GM12878 (cell line): Measurements from ENCODE around the gene TEKT5.

Experiments
- IRF4 ChIP-seq: IDR thresholded peaks from 2 replicates; pipeline ENCODE4 v1.6.1; 2011; ENCODE audit warnings: low read depth, low read length
- POLR2AphosphoS2 ChIP-seq: IDR thresholded peaks from 2 replicates; pipeline ENCODE4 v1.6.1; 2011; ENCODE audit warnings: low read depth, mild to moderate bottlenecking, low read length, improper control_type of control experiment, moderate library complexity
- SUZ12 ChIP-seq: fragments of 200-600 bp; sonication (generic); IDR thresholded peaks from one replicate; pipeline ENCODE4 v1.6.1; 2018; ENCODE audit warnings: antibody characterized with exemption, mild to moderate bottlenecking; ENCODE audit not compliant: unreplicated experiment
- YY1 ChIP-seq: IDR thresholded peaks from 2 replicates; pipeline ENCODE4 v1.6.1; 2011; ENCODE audit warnings: low read depth, mild to moderate bottlenecking, low read length
- TF ChIP-seq, protein P1 (sequence below): IDR thresholded peaks from 2 replicates; pipeline ENCODE4 v1.6.1; 2012; ENCODE audit warnings: mild to moderate bottlenecking, low read depth, low read length
- TF ChIP-seq, protein P2 (sequence below), 3 experiments: IDR thresholded peaks in 2 of 3; conservative IDR thresholded peaks in 1 of 3; 2 replicates each; pipeline ENCODE4 v1.5.1; 2011; ENCODE audit warnings: low read depth in 3 of 3, low read length in 3 of 3, mild to moderate bottlenecking in 3 of 3, control low read depth in 2 of 3, moderate library complexity in 2 of 3, inconsistent platforms in 1 of 3, mixed read lengths in 1 of 3; ENCODE audit not compliant: control insufficient read depth in 2 of 3, insufficient read depth in 1 of 3; ENCODE audit errors: extremely low read depth in 1 of 3
- TF ChIP-seq, protein P3 (sequence below): fragments of 450-650 bp; IDR thresholded peaks from 2 replicates; pipeline ENCODE4 v1.6.1; 2016; ENCODE audit warnings: mild to moderate bottlenecking, moderate library complexity, borderline replicate concordance

DNA sequence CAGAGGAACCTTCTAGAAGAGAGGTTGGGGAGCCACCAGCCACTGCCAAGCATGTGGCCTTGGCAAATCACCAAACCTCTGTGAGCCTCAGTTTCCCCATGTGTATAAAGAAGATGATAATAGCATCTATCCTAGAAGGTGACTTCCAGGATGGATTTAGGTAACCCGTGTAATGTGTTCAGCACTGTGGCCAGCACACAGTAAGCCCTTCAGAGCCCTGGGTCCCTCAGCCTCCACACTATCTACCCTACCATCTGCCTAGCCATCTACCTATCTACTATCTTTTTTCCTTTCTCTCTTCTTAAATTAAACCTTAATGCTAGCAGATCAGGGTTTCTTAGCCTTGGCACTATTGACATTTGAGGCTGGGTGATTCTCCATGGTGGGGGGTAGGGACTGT is 33.0 kb downstream of the TEKT5 start:
- TF ChIP-seq, protein P1, sequence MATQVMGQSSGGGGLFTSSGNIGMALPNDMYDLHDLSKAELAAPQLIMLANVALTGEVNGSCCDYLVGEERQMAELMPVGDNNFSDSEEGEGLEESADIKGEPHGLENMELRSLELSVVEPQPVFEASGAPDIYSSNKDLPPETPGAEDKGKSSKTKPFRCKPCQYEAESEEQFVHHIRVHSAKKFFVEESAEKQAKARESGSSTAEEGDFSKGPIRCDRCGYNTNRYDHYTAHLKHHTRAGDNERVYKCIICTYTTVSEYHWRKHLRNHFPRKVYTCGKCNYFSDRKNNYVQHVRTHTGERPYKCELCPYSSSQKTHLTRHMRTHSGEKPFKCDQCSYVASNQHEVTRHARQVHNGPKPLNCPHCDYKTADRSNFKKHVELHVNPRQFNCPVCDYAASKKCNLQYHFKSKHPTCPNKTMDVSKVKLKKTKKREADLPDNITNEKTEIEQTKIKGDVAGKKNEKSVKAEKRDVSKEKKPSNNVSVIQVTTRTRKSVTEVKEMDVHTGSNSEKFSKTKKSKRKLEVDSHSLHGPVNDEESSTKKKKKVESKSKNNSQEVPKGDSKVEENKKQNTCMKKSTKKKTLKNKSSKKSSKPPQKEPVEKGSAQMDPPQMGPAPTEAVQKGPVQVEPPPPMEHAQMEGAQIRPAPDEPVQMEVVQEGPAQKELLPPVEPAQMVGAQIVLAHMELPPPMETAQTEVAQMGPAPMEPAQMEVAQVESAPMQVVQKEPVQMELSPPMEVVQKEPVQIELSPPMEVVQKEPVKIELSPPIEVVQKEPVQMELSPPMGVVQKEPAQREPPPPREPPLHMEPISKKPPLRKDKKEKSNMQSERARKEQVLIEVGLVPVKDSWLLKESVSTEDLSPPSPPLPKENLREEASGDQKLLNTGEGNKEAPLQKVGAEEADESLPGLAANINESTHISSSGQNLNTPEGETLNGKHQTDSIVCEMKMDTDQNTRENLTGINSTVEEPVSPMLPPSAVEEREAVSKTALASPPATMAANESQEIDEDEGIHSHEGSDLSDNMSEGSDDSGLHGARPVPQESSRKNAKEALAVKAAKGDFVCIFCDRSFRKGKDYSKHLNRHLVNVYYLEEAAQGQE, result peak; percentile 58; the same call in 1 of the 2 replicates
- TF ChIP-seq IRF4 (no peak), POLR2AphosphoS2 (no peak), SUZ12 (no peak), YY1 (no peak)
- TF ChIP-seq, protein P2, sequence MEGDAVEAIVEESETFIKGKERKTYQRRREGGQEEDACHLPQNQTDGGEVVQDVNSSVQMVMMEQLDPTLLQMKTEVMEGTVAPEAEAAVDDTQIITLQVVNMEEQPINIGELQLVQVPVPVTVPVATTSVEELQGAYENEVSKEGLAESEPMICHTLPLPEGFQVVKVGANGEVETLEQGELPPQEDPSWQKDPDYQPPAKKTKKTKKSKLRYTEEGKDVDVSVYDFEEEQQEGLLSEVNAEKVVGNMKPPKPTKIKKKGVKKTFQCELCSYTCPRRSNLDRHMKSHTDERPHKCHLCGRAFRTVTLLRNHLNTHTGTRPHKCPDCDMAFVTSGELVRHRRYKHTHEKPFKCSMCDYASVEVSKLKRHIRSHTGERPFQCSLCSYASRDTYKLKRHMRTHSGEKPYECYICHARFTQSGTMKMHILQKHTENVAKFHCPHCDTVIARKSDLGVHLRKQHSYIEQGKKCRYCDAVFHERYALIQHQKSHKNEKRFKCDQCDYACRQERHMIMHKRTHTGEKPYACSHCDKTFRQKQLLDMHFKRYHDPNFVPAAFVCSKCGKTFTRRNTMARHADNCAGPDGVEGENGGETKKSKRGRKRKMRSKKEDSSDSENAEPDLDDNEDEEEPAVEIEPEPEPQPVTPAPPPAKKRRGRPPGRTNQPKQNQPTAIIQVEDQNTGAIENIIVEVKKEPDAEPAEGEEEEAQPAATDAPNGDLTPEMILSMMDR (IDR thresholded peaks at IDR 0.05 in 2 of 3, conservative IDR thresholded peaks at IDR 0.05 in 1 of 3; ENCODE audit: control insufficient read depth in 2 of 3, extremely low read depth in 1 of 3, insufficient read depth in 1 of 3, low read depth in 3 of 3, low read length in 3 of 3), result no peak
- TF ChIP-seq, protein P3, sequence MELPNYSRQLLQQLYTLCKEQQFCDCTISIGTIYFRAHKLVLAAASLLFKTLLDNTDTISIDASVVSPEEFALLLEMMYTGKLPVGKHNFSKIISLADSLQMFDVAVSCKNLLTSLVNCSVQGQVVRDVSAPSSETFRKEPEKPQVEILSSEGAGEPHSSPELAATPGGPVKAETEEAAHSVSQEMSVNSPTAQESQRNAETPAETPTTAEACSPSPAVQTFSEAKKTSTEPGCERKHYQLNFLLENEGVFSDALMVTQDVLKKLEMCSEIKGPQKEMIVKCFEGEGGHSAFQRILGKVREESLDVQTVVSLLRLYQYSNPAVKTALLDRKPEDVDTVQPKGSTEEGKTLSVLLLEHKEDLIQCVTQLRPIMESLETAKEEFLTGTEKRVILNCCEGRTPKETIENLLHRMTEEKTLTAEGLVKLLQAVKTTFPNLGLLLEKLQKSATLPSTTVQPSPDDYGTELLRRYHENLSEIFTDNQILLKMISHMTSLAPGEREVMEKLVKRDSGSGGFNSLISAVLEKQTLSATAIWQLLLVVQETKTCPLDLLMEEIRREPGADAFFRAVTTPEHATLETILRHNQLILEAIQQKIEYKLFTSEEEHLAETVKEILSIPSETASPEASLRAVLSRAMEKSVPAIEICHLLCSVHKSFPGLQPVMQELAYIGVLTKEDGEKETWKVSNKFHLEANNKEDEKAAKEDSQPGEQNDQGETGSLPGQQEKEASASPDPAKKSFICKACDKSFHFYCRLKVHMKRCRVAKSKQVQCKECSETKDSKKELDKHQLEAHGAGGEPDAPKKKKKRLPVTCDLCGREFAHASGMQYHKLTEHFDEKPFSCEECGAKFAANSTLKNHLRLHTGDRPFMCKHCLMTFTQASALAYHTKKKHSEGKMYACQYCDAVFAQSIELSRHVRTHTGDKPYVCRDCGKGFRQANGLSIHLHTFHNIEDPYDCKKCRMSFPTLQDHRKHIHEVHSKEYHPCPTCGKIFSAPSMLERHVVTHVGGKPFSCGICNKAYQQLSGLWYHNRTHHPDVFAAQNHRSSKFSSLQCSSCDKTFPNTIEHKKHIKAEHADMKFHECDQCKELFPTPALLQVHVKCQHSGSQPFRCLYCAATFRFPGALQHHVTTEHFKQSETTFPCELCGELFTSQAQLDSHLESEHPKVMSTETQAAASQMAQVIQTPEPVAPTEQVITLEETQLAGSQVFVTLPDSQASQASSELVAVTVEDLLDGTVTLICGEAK, result no peak
